Activated T-helper 9 cell treated with anti-CD3 and anti-CD28 coated beads, Interleukin-2, amount 50 U/mL, for 16 hours (primary cell): Measurements from ENCODE around the gene COL4A3.
"Not testable (repeated sequence)": the region's sequence is repeated elsewhere in the genome, so short reads cannot be mapped to it uniquely, and the experiment has no call there.

Source experiments
- DNase-seq: peaks from one replicate; pipeline ENCODE4 v3.0.0-alpha.2; 2020; ENCODE audit warnings: low read depth

The COL4A3 gene

DNA sequence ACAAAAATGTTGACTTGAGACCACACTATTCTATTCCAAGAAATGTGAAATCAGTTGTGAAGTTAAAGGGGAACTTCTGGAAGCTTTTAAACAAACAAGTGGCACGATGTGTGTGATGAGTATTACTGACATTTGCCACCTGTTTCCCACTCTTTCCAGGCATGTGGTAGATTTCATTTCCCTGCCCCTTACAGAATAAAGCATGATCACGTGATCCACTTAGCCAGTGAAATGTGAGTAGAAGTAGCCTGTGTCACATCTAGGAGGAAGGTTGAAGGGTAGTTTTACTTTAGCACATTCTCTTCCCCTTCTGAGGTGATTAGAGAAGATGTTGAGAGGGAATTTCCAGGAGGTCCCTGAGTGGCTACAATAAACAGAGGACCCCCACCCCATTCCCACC lies 4.3 kb upstream of the COL4A3 start:
- no peak for DNase-seq

DNA sequence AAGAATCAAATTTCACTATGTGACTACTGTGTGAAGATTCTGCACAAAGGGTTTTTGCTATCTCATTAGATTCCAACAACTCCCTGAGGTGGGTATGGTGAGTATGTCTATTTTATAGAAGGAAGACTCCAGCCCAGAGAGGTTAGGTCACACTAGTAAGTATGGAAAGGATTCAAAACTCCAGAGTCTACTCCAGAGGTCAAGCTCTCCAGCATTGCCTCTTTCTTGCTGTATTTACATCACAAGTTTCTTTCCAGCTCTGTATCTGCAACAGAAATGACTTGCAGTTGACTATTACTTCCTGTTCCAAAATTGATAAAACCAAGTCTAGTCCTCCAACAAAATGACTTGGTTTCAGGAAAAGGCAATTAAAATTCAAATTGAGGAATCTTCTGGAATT lies 2.5 kb upstream of the COL4A3 start:
- DNase-seq = no peak

DNA sequence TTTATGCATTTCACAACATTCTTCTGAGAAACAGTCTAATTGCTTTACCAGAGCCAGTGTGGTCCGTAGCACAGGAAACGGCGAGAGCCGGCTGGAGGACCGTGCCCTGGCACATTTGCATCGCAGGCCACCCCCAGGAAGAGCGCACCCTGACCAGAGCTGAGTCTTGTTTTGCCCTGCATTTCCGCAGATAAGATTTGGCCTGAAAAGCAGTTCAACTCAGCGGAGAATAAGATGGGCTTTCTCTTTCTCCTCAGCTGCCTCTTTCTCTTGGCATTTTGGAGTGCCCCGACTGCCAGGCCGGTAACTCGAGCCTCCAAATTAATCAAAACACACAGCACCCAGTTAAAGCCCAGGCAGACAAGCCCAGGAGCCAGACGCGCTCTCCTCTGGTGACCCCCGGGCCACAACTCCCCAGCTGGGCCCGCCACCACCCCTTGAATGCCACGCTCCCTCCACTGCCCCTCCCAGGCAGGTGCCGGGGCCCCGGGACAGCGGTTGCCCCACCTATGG lies 883 bp upstream of the COL4A3 start:
- no peak for DNase-seq

DNA sequence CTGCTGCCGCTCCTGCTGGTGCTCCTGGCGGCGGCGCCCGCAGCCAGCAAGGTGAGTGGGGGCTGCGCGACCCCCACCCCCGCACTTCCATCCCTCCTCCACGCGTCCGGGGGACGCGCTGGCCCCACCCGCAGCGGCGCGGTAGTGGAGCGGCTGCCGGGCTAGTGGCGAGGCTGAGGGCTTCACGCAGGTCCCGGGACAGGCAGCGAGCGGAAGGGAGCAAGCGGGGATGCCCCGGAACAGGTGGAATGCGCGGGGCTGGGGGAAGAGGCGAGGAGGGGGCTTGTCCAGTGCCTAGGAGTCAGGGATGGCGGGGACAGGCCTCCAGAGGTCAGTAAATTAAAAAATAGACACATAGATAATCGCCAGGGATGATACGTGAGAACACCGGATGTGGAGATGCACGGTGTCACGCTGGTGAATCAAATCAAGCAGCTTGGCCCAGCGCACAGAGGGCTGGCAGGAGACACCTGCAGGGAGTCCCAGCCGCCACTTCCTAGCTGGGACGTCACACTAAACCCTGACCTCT lies 403 bp downstream of the COL4A3 start:
- no peak for DNase-seq

DNA sequence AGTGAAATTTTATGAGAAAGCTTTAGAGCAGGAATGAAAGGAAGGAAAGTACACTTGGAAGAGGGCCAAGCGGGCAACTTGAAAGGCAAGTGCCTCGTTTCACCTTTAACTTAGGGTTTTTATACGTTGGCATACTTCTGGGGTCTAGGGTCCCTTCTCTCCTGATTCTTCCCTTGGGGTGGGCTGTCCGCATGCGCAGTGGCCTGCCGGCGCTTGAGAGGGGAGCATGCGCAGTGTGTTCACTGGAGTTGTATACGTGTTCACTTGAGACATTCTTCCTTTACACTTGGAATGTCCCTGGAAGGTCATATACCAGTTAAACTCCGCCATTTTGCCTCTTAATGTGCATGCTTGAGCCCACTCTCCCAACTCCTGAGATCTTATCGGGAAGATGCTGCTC lies 7.4 kb downstream of the COL4A3 start:
- not testable (repeated sequence) for DNase-seq

DNA sequence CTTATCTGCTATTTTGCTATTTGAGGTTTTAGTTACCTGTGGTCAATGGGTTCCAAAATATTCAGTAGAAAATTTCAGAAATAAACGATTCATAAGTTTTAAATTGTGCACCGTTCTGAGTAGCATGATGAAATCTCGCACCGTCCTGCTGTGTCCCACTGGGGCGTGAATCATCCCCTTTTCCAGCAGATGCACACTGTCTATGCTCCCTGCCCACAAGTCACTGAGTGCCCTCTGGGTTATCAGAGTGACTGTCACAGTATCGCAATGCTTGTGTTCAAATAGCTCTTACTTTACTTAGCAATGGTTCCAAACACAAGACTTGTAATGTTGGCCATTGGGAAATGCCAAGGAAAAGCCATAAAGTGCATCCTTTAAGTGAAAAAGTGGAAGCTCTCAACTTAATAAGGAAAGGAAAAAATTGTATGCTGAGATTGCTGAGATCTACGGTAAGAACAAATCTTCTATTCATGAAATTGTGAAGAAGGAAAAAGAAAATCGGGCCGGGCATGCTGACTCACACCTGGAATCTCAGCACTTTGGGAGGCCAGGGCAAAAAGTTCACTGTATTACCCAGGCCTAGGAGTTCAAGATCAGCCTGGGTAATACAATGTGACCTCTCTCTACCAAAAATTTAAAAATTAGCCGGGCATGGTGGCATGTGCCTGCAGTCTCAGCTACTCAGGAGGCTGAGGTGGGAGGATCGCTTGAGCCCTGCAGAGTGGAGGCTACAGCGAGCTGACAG lies 13.3 kb downstream of the COL4A3 start:
- no peak for DNase-seq

DNA sequence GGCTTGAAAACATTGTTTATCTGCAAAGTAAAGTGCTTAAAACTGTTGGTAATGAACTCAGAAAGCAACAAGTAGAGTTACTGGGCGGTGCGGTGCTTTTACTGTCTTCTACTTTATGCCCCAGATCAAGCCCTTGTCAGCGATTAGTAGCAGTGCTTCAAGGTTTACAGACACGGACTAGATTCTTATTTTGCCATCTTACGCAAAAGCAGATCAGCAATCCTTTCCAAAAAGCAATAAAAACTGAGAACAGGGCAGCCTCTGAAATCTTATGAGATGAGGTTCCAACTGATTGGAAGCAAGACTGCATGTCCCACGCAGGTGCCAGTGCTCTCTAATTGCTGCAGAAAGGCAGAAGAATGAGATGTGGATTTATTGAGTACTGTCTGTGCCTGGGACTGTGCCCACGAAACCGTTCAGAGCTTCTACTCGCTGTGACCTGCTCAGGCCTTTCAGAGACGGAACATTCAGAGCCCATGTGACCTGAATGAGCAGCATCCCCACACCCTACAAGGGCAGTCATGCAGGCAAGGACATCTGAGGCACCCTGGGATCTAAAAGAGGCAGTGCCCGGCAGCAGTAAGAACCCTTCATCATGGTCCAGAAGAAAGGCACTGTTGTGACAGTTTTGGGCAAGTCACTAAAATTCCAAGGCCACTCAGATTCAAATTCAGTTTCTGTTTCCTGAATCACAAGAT lies 15.7 kb downstream of the COL4A3 start:
- no peak for DNase-seq

DNA sequence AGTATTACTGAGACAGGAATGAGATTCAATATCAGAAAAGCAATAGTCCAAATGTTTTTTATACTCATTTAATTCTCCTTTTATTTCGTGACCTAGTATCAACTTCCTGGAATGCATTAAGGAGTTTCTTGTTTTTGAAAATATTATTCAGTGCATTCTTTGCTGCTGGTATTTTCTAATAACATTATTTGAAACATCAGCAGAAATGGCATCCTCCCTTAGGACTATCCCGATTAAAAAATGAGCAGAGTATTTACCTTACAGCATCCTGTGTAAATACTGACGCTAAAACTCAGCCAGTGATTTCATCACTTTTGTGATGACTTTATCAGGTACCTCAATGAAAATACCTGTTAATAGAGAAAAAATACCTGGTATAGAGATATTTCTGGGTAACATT lies 16.3 kb downstream of the COL4A3 start:
- DNase-seq = no peak

DNA sequence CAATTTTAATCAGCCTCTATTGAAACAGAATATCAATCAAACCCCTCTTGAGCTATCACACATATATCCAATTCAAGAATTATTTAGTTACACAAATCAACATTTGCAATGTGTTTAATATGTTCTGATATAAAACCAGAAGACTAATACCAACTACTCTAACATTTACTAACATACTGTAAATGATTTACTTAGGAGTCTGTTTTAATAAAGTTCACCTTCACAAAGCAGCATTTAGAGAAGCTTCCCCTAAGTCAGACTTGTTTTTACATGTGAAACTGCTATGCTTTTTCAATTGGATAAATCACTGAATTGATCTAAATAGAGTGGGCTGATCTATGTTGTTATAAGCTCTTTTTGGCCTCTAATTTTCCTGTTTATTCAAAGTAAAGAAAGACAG lies 18.3 kb downstream of the COL4A3 start:
- no peak for DNase-seq

DNA sequence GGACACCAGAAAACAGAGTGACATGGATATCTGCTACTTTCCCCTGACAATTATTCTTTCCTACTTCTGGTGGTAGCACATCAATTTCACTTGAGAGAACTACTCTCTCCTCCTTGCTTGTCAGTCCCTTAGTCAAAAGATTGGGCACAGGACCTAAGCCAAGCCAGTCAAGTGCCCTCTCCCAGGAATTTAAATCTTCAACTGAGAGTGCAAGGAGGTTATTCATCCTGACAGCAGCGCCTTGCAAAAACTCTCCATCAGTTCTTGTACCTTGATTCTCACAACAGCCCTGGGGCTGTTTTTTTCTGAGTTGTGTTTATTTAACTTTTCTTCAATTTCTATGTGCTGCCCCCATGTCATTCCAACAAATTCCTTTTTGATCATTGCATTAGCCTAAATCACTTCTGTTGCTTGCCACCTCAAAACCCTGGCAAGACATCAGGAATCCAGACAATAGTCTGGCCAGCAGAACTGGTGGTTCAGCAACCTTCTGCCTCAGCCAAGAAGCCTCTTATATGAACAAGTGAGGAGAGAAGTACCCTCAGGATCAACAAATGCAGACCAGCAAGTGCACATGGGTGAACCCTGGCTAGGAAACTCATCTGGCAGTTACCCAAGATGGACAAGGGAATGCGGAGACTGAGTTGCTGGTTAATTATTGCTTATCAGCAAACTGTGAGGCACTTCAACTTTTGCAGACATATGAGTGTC lies 19.4 kb downstream of the COL4A3 start:
- no peak for DNase-seq

DNA sequence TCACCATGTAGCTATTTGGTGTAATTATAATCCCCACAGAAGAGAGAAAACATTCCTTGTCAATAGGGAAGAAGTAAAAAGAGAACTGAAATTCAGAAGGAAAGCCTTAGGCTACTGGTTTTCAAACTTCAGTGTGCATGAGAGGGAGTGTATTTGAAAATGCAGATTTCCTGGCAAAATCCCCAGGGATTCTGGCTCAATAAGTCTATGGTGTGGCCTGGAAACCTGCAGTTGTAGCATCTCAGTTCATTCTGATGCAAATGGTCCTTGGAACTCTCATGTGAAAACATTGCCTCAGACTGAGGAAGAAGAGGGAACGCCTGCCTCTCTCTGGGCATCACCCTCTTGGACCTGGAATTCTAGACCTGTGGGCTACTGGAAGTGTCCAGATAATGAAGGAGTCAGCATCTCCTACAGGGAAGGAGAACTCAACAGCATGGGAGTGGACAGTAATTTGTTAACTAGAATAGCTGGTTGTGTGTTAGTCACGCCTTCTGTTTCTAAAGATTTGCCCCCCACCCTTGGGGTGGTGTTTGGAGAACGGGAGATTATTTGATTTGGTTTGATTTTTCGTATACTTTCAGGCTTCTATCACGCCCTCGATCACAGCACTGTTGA lies 21.3 kb downstream of the COL4A3 start:
- no peak for DNase-seq

DNA sequence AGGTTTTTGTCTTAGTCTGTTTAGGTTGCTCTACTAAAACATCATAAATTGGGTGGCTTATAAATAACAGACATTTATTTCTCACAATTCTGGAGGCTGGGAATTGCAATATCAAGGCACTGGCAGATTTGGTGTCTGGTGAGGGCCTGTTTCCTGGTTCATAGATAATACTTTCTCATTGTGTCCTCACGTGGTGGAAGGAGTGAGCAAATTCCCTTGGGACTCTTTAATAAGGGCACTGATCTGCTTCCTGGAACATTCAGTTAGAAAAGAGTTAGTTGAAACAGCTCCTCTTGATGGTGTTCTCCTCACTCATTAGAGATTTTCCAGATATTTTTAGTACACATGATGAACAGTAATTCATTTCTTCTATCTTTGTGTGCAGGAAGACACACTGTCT lies 22.3 kb downstream of the COL4A3 start:
- no peak for DNase-seq

DNA sequence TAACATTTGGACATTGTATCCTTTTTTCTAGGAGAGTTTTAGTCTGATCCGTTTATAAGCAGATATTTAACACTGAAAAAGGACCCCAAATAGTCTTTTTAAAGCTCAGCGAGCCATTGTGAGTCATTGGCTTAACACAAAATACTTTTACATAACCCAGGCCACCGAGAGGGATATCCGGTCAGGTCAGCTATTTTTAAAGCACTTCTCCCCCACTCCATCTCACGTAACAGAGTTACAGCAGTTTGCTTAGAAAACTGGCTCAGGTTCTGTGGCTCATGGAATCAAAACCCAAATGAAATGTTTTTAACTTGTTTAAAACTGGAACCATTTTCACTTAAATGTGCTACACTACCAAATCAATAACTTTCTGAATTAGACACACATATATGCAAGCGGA lies 23.9 kb downstream of the COL4A3 start:
- DNase-seq = no peak

DNA sequence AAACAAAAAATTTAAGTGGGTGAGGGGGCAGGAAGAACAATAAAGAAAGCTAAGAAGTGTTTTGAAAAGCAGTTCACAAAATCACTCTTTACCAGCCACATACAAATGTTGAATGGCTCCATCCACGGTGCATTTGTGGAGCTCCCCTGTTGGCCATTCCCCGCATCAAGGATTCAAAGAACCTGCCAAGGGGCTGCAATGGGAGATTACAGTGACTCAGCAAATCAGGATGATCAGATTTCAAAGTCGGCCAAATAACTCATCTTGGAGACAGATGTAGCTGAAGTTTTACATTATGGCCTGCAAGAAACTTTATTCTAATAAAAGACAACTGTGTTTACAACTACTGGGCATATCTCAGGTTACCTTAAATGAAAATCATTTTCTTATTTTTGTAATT lies 26.9 kb downstream of the COL4A3 start:
- no peak for DNase-seq

DNA sequence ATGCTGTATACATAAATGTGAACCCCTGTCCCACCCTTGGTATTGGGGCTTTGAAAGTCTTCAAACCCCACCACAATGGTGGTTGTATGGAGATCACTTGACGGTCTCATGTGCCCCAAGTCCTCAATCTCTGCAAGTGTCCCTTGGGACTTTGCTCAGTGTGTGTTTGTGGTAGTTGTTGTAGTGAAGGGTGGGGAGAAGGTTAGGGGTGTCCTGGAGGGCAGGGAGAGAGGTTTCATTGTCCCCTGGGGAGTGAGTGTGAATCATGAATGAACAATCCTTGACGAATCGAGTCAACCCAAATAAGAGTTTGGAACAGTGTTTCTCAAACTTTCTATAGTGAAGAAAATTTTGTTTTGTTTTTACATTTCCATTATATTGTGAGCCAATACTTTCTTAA lies 28.1 kb downstream of the COL4A3 start:
- no peak for DNase-seq

DNA sequence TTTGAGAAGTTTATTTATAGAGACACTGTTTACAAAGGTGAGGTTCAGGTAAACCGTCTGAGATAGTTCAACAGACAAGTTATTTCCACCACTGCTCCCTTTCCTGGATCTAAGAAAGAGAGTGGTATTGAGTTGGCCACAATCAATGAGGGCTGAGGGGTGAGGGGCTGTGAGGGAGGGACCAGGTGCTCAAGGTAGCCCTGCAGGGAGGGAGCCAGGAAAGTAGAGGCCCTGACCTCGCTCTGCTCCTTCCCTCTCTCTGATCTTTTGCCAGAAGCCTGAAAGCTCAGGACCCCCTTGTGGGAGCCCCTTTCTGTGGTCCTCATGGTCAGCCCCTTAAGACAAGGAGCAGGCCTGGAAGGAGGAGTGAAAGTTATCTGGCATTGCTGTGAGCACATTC lies 29.8 kb downstream of the COL4A3 start:
- no peak for DNase-seq

DNA sequence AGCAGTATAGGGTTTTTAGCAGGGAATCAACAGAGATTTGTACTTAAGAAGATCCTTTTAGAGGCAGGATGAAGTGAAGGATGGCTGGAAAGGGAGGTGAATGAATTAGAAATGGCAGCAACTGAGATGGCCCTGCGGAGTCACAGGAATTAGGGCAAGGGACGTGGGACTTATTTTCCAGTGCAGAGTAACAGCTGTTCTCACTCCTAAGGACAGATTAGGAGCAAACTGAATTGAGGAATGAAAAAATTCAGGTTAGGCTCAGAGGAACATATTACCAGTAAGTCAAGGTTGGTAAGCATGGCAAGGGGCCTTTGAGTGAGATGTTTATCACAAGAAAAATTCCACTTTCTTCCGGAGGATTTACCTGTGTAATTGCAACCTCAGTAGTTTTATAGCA lies 34.4 kb downstream of the COL4A3 start:
- no peak for DNase-seq

DNA sequence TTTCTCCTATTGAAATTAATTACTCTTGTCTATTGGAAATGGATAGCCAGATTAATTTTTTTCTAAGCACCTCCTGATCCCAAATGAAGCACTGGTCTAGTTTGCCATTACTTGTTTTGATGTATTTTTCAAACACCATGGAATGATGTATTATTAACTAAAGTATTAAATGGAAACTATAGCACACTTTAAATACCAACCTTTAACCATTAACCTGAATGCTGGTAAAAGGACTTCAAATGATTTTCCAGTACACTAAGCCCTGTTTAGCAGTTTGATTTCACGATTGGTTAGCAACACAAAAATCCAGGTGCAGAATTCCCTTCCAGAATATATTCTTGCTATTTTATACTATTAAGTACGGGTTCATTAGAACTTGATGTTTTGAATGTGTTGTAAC lies 37.3 kb downstream of the COL4A3 start:
- DNase-seq = no peak

DNA sequence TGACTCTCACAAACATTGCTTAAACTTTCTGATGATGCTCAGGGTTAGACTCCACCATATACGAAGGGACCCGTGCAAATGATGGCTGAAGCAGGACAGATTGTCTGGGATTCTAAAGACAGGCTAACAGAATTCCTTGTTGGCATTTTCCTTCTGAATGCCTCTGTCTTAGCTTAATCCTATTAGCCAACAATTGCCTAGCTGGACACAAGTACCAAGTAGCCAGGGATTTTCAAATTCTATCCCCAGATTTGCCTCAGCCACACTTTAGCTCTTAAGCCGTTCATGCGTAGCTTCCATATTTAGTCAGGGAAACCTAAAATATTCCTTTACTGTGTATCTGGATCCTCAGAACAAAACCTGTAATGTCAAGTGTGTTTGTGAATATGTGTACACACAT lies 40.0 kb downstream of the COL4A3 start:
- no peak for DNase-seq

DNA sequence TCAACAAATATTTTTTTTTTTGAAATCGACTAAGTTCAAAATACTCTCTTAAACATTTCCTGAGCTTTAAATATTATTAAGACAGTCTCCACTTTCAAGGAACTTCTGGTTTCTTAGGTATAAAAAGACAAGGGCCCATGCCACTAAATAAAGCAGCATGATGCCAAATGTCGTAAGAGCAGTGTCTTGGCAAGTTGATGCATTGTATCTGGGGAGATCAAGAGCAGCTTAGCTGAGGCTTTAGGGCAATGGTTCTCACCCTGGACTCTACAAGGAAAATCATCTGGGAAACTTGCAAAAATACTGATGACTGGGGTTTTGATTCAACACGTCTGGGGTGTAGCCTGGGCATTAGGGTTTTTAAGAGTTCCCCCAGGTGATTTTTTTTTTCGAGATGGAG lies 41.3 kb downstream of the COL4A3 start:
- DNase-seq = no peak

DNA sequence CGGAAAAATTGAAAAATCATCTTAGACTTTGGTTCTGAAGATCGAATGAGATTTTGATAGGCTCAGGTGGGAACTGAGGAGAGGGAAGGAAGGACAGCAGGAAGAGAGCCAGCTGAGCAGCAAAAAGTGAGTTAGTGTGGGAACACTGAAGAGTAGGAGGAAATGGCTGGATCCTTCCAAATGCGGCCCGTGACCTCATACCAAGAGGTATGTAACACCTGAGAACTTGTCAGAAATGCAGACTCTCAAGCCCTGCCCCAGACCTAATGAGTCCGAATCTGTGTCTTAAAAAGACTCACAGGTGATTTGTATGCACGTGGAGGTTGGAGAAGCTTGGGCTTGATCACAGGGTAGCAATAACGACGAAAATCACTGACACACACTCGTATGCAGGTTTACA lies 42.0 kb downstream of the COL4A3 start:
- no peak for DNase-seq

DNA sequence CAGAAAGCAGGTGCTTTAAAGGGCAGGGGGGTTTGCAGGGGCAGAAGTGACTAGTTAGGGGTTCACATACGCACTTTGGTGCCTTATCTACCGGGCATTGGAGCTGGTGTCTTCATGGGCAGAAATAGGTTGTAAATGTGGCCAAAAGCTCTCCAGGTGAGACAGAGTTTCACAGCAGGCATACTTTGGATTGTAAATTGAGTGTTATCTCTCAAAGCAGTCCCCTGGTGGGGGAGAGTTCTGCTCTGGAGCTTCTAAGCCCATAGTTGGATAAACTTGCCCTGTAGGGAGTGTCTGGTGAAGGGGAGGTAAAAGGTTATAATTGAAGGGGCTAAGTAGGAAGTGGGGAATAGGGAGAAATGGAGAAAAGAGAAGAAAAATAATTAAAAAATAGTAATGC lies 43.1 kb downstream of the COL4A3 start:
- DNase-seq = no peak
